GM18868 (cell line): ENCODE measurements around the gene ITGAE.

ENCODE experiments used
- ATAC-seq: cut with Tn5 transposase; IDR thresholded peaks from one replicate; pipeline ENCODE4 v1.9.1; 2021; ENCODE audit warnings: mild to moderate bottlenecking, moderate library complexity; ENCODE audit not compliant: unreplicated experiment

Gene ITGAE

GRCh38 chr17:3672571-3672970, 128.4 kb downstream of the ITGAE start:
- no peak for ATAC-seq

- no peak for ATAC-seq
Observed at GRCh38 chr17:3669548-3669947, 131.4 kb downstream of the ITGAE start.

- ATAC-seq, result peak; percentile 5
Observed at GRCh38 chr17:3669085-3669347, 132.0 kb downstream of the ITGAE start.

- peak; percentile 84 for ATAC-seq
Observed at GRCh38 chr17:3668279-3669084, 132.5 kb downstream of the ITGAE start, which contains the start of the genes EMC6 and TAX1BP3. Gene EMC6, plus strand, starts transcription at chr17:3668812. Its CDS starts 335 bp downstream, at chr17:3669147. Gene TAX1BP3, minus strand, starts transcription at chr17:3668578. Its CDS starts 52 bp downstream, at chr17:3668526.

GRCh38 chr17:3667366-3668278, 133.4 kb downstream of the ITGAE start:
- ATAC-seq, result no peak

- ATAC-seq, result no peak
Observed at GRCh38 chr17:3666516-3666915, 134.5 kb downstream of the ITGAE start.

- no peak for ATAC-seq
Observed at GRCh38 chr17:3665834-3666233, 135.2 kb downstream of the ITGAE start.
